Breast epithelium (tissue), 3 donors: Measurements from ENCODE around the gene CCPG1.

Experiments used
- CTCF ChIP-seq, 3 donors: fragments of 450-650 bp; IDR thresholded peaks; one replicate each; pipeline ENCODE4 v1.5.1; 2016 to 2017; ENCODE audit warnings: antibody characterized with exemption in 3 of 3, mild to moderate bottlenecking in 3 of 3, moderate library complexity in 3 of 3
- POLR2A ChIP-seq: fragments of 450-650 bp; IDR thresholded peaks from one replicate; pipeline ENCODE4 v1.6.1; 2016; ENCODE audit warnings: antibody characterized with exemption, mild to moderate bottlenecking, moderate library complexity

GRCh38 chr15:55361048-55361447 is 47.1 kb downstream of the CCPG1 start:
- no peak for TF ChIP-seq CTCF (IDR thresholded peaks at IDR 0.05)
- no peak for TF ChIP-seq POLR2A
